Stimulated activated CD8-positive, alpha-beta memory T cell treated with anti-CD3 and anti-CD28 coated beads, Interleukin-4, amount 100 ng/mL, for 4 hours (primary cell): ENCODE results near the gene KIR3DL1.
"Not testable (repeated sequence)": the region's sequence is repeated elsewhere in the genome, so short reads cannot be mapped to it uniquely, and the experiment has no call there.

Experiments used
- DNase-seq, 2 donors: peaks; one replicate each; pipeline ENCODE4 v3.0.0-alpha.2; 2020; ENCODE audit warnings: low read depth in 2 of 2, low spot score in 1 of 2

Gene KIR3DL1

DNA sequence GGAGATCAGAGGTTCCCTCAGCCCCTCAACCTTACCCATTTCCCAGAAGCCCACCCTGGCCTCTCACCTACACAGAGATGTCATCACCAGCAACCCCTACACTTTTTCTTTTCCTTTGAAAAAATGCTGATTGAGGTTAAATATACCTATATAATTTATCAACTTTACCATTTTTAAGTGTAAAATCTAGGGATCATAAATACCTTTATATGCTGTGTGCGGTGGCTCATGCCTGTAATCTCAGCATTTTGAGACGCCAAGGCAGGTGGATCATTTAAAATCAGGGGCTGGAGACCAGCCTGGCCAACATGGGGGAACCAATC is 9.8 kb upstream of the KIR3DL1 start:
- DNase-seq: no peak

DNA sequence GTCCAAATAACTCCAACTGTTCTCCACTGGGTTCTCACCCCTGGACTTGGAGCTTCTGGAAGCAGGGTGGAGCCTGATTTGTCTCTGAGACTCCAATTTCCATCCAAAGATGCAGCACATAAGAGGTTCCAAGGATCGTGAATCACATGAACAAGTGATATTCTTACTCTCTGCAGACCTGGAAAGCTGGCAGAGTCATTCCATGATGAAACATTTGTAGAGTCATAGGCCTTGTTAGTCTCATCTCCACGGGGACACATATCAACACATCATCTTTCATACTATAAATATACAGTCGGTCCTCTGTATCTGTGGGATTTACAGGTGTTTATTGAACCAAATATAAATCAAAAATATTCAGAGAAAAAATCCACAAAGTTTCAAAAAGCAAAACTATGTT is 1.7 kb upstream of the KIR3DL1 start:
- DNase-seq: not testable (repeated sequence)

DNA sequence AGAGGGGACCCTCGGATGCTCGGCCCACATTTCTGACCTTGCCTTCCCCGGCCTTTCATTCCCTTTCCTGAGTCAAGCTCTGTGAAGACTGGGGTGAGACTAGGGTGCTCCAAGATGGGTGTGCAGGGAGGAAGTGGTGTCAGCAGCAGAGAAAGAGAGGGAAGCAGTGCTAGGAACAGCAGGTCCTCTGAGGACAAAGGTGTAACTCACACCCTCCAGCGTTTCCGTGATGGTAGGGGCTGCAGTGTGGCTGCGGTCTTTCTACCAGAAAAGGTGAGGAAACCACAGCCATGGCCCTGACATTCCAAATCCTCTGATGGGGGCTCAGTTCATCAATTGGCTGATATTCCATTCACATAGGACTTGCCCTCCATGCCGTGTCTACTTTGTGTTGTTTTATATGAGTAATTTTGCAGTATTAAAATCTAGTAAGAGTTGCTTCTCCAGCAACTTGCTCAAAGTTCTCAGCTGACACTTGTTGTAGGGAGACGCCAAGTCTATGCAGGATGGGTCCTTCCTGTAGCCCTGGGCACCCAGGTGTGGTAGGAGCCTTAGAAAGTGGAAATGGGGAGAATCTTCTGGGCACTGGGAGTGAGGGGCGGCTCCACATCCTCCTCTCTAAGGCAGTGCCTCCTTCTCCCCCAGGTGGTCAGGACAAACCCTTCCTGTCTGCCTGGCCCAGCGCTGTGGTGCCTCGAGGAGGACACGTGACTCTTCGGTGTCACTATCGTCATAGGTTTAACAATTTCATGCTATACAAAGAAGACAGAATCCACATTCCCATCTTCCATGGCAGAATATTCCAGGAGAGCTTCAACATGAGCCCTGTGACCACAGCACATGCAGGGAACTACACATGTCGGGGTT is 1.6 kb downstream of the KIR3DL1 start:
- DNase-seq: no peak

DNA sequence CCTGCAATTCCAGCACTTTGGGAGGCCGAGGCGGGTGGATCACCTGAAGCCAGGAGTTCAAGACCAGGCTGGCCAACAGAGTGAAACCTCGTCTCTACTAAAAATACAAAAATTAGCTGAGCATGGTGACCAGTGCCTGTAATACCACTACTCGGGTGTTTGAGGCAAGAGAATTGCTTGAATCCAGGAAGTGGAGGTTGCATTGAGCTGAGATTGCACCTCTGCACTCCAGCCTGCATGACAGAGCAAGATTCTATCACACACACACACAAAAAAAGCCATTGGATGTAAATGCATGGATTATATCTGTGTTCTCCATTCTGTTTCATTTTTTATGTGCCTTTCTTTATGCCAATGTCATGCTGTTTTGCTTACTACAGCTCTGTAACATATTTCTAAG is 8.1 kb downstream of the KIR3DL1 start:
- not testable (repeated sequence) for DNase-seq

DNA sequence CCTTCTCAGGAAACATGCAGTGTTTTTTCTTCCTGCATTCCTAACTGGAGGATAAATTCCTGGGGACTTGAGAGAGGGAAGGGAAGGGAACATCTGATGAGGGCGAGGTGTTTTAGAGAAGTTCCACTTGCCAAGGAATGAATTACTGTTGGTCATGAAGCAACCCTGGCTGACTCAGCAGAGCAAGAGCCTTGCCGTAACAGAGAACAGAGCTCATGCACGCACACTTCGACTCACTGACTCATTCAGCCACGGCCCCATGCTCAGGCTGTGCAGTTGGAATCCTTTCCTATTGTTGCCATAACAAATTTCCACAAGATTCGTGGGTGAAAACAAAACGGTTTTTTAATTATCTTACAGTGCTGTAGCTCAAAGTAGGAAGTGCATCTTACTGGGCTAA is 9.1 kb downstream of the KIR3DL1 start:
- not testable (repeated sequence) for DNase-seq

DNA sequence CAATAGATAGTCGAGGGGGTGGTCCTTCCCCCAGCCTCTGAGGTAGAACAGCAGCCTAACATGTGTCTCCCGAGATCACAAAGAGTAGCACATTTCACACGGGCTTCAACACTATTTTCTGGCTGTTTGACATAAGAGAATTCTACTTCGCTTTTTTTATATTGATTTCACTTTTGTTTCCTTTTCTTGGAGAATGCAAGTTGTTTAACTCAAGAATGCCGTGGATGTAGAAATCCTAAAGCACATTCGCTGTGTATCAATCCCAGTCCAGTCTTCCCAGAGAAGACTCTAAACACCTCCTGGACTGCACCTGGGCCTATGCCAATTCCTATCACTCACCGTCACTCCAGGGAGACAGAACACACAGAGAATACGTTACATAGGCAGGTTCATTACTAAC is 11.8 kb downstream of the KIR3DL1 start:
- not testable (repeated sequence) for DNase-seq

DNA sequence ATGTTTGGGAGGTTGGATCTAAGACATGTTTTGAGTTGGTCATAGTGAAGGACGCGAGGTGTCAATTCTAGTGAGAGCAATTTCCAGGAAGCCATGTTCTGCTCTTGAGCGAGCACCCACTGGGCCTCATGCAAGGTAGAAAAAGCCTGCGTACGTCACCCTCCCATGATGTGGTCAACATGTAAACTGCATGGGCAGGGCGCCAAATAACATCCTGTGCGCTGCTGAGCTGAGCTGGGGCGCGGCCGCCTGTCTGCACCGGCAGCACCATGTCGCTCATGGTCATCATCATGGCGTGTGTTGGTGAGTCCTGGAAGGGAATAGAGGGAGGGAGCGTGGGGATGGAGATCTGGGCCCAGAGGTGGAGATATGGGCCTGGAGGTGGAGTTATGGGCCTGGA is 16.2 kb downstream of the KIR3DL1 start, which contains the start of gene KIR2DS4:
TSS of gene KIR2DS4 (plus strand) at position 181 of the 400 bp plus-strand sequence.
- not testable (repeated sequence) for DNase-seq

DNA sequence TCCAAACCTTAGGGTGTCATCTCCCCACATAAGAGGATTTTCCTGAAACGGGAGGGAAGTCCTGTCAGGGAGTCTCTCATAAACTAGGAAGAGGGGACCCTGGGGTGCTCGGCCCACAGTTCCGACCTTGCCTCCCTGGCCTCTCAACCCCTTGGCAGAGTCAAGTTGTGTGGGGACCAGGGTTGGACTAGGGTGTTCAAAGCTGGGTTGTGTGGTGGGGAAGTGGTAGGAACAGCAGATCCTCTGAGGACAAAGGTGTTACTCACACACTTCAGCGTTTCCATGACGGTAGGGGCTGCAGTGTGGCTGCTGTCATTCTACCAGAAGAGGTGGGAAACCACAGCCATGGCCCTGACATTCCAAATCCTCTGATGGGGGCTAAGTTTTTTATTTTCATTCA is 18.9 kb downstream of the KIR3DL1 start:
- DNase-seq: not testable (repeated sequence)

DNA sequence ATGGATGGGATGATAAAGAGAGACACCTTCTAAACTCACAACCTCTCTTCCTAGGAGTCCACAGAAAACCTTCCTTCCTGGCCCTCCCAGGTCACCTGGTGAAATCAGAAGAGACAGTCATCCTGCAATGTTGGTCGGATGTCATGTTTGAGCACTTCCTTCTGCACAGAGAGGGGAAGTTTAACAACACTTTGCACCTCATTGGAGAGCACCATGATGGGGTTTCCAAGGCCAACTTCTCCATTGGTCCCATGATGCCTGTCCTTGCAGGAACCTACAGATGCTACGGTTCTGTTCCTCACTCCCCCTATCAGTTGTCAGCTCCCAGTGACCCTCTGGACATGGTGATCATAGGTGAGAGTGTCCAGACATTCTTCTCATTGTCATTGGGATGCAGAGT is 21.3 kb downstream of the KIR3DL1 start:
- not testable (repeated sequence) for DNase-seq

DNA sequence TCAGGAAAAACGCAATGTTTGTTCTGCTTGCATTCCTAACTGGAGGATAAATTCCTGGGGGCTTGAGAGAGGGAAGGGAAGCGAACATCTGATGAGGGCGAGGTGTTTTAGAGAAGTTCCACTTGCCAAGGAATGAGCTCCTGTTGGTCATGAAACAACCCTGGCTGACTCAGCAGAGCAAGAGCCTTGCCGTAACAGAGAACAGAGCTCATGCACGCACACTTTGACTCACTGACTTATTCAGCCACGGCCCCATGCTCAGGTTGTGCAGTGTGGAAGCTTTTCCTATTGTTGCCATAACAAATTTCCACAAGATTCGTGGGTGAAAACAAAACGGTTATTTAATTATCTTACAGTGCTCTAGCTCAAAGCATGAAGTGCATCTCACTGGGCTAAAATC is 26.9 kb downstream of the KIR3DL1 start:
- not testable (repeated sequence) for DNase-seq

DNA sequence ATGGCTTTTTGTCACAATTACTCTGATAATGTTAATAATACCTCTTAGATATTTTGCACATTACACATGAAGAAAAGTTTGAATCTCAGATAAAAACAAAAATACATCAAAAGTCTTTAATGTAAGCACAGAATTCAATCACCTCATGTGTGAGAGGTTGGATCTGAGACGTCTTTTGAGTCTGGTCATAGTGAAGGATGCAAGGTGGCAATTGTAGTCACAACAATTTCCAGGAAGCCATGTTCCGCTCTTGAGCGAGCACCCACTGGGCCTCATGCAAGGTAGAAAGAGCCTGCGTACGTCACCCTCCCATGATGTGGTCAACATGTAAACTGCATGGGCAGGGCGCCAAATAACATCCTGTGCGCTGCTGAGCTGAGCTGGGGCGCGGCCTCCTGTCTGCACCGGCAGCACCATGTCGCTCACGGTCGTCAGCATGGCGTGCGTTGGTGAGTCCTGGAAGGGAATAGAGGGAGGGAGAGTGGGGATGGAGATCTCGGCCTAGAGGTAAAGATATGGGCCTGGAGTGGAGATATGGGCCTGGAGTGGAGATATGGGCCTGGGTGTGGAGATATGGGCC is 33.9 kb downstream of the KIR3DL1 start, which contains the start of gene KIR3DL2:
TSS of gene KIR3DL2 (plus strand) at position 383 of the 580 bp plus-strand sequence. CDS start at position 416, 33 bp downstream.
- not testable (repeated sequence) for DNase-seq

DNA sequence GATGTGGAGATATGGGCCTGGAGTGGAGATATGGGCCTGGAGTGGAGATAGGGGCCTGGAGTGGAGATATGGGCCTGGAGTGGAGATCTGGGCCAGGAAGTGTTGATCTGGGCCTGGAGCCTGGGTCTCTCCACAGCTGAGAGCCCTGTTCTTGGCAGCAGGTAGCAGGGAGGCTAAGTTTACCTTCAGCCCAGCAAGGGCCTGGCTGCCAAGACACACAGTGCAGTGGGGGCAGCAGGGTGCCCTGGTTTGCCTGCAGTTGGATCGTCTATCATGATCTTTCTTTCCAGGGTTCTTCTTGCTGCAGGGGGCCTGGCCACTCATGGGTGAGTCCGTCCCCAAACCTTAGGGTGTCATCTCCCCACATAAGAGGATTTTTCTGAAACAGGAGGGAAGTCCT is 34.7 kb downstream of the KIR3DL1 start:
- DNase-seq: no peak

DNA sequence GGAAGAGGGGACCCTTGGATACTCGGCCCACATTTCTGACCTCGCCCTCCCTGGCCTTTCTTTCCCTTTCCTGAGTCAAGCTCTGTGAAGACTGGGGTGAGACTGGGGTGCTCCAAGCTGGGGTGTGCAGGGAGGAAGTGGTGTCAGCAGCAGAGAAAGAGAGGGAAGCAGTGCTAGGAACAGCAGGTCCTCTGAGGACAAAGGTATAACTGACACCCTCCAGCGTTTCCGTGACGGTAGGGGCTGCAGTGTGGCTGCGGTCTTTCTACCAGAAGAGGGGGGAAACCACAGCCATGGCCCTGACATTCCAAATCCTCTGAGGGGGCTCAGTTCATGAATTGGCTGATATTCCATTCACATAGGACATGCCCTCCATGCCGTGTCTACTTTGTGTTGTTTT is 35.1 kb downstream of the KIR3DL1 start:
- DNase-seq: no peak

DNA sequence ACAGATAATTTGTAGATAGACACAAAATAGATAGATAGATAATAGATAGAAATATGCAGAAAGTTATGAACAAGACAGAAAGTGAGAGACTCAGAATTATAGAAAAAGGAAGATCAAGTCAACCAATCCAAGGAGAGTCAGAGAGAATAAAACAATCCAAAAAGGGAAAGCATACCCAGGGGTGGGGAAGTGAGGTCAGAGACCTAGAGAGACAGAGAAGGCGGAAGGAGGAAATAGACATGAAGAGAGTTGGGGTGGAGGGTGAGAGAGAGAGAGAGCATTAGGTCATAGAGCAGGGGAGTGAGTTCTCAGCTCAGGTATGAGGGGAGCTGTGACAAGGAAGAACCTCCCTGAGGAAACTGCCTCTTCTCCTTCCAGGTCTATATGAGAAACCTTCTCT is 39.0 kb downstream of the KIR3DL1 start:
- not testable (repeated sequence) for DNase-seq

DNA sequence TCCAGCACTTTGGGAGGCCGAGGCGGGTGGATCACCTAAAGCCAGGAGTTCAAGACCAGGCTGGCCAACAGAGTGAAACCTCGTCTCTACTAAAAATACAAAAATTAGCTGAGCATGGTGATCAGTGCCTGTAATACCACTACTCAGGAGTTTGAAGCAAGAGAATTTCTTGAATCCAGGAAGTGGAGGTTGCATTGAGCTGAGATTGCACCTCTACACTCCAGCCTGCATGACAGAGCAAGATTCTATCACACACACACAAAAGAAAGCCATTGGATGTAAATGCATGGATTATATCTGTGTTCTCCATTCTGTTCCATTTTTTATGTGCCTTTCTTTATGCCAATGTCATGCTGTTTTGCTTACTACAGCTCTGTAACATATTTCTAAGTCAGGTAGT is 42.2 kb downstream of the KIR3DL1 start:
- not testable (repeated sequence) for DNase-seq

DNA sequence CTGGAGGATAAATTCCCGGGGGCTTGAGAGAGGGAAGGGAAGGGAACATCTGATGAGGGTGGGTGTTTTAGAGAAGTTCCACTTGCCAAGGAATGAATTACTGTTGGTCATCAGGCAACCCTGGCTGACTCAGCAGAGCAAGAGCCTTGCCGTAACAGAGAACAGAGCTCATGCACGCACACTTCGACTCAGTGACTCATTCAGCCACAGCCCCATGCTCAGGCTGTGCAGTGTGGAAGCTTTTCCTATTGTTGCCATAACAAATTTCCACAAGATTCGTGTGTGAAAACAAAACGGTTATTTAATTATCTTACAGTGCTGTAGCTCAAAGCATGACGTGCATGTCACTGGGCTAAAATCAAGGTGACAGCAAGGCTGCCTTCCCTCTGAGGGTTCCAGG is 43.2 kb downstream of the KIR3DL1 start:
- not testable (repeated sequence) for DNase-seq

DNA sequence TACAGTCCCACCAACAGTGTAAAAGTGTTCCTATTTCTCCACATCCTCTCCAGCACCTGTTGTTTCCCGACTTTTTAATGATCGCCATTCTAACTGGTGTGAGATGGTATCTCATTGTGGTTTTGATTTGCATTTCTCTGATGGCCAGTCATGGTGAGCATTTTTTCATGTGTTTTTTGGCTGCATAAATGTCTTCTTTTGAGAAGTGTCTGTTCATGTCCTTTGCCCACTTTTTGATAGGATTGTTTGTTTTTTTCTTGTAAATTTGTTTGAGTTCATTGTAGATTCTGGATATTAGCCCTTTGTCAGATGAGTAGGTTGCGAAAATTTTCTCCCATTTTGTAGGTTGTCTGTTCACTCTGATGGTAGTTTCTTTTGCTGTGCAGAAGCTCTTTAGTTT is 47.2 kb downstream of the KIR3DL1 start:
- DNase-seq: not testable (repeated sequence)

DNA sequence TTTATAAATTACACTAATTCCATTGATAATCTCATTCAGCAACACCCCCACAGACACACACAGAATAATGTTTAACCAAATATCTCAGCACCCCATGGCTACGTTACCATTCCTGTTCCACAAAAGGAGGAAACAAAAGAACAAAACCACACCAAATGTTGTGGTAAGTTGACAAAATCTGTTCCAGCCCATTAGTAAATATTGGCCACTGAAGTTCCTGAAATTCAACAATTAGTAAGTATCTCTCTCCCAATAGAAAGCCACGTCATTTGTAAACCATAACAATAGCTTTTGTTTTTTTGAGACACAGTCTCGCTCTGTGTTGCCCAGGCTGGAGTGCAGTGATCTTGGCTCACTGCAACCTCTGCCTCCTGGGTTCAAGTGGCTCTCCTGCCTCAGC is 55.4 kb downstream of the KIR3DL1 start:
- no peak for DNase-seq

DNA sequence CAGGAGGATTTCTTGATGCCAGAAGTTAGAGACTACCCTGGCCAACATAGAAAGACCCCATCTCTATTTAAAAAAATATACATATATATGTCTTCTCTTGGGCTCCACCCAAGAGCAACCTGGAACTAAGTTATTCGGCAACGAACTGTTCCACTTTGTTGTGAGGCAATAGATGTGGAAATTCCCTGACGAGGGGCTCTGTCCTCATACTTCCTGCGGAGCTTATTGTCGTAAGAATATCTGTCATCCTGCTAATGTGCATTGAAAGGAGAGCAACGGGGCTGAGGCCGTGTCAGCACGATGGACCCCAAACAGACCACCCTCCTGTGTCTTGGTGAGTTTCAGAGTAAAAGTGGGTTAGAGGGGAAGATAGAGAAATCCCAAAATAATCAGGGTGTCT is 57.7 kb downstream of the KIR3DL1 start, which contains the start of gene FCAR:
TSS of gene FCAR (plus strand) at position 246 of the 400 bp plus-strand sequence. CDS start at position 301, 55 bp downstream.
- no peak for DNase-seq

DNA sequence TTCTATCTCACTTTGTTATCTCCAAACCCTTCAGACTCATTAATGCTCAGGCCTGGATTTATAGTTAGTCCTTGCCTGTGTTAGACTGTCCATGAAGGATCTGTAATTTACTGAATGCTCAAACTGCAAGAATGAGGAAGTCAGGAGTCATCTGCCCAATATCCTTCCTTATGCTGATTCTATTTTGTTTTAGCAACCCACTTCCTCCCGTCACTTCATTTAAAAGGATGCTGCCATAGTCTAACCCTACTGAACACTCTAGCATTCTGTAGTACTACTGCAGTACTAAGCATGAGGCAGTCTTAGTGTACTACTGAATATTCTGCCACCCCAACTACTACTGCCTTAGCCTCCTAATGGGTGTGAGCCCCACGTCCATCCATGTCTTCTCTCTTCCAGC is 59.2 kb downstream of the KIR3DL1 start:
- DNase-seq: no peak

DNA sequence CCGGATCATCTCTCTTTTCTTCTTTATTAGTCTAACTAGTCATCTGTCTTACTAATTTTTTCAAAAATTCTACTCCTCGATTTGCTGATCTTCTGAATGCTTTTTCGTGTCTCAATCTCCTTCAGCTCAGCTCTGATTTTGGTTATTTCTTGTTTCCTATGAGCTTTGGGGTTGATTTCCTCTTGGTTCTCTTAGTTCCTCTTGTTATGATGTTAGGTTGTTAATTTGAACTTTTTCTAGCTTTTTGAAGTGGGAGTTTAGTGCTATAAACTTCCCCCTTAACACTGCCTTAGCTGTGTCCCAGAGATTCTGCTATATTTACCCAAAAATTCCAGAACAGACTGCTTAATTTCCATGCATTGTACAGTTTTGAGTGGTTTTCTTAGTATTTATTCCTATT is 61.2 kb downstream of the KIR3DL1 start:
- no peak for DNase-seq
